HCT116 (cell line): ENCODE measurements around the gene THBS1.

Experiments
- POLR2A ChIP-seq: IDR thresholded peaks from 2 replicates; pipeline ENCODE4 v1.7.0; 2011; ENCODE audit warnings: borderline replicate concordance; ENCODE audit not compliant: insufficient read depth, insufficient read length; ENCODE audit errors: extremely low read depth
- RAD21 ChIP-seq: IDR thresholded peaks from 2 replicates; pipeline ENCODE4 v1.6.1; 2012; ENCODE audit warnings: low read depth, mild to moderate bottlenecking
- ZNF274 ChIP-seq: fragments of 200-500 bp; sonication (Bioruptor generic); IDR thresholded peaks from 2 replicates; pipeline ENCODE4 v1.6.1; 2014; ENCODE audit warnings: mild to moderate bottlenecking, low read depth, low read length, inconsistent platforms
- TF ChIP-seq, protein P1 (sequence below), 3 experiments: fragments of 200-600 bp in 1 of 3; sonication (generic) in 1 of 3; IDR thresholded peaks in 2 of 3; conservative IDR thresholded peaks in 1 of 3; 2 replicates each; pipeline ENCODE4 v1.5.1; 2012 to 2017; ENCODE audit warnings: low read depth in 2 of 3, low read length in 2 of 3, antibody characterized with exemption in 1 of 3, borderline replicate concordance in 1 of 3, control low read depth in 1 of 3, mild to moderate bottlenecking in 1 of 3, mixed read lengths in 1 of 3, mixed run types in 1 of 3, moderate library complexity in 1 of 3; ENCODE audit not compliant: insufficient read depth in 1 of 3

DNA sequence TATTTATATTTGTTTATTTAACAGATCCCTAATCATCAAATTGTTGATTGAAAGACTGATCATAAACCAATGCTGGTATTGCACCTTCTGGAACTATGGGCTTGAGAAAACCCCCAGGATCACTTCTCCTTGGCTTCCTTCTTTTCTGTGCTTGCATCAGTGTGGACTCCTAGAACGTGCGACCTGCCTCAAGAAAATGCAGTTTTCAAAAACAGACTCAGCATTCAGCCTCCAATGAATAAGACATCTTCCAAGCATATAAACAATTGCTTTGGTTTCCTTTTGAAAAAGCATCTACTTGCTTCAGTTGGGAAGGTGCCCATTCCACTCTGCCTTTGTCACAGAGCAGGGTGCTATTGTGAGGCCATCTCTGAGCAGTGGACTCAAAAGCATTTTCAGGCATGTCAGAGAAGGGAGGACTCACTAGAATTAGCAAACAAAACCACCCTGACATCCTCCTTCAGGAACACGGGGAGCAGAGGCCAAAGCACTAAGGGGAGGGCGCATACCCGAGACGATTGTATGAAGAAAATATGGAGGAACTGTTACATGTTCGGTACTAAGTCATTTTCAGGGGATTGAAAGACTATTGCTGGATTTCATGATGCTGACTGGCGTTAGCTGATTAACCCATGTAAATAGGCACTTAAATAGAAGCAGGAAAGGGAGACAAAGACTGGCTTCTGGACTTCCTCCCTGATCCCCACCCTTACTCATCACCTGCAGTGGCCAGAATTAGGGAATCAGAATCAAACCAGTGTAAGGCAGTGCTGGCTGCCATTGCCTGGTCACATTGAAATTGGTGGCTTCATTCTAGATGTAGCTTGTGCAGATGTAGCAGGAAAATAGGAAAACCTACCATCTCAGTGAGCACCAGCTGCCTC, 14.7 kb downstream of the THBS1 start:
- TF ChIP-seq ZNF274 = no peak
- TF ChIP-seq, protein P1, sequence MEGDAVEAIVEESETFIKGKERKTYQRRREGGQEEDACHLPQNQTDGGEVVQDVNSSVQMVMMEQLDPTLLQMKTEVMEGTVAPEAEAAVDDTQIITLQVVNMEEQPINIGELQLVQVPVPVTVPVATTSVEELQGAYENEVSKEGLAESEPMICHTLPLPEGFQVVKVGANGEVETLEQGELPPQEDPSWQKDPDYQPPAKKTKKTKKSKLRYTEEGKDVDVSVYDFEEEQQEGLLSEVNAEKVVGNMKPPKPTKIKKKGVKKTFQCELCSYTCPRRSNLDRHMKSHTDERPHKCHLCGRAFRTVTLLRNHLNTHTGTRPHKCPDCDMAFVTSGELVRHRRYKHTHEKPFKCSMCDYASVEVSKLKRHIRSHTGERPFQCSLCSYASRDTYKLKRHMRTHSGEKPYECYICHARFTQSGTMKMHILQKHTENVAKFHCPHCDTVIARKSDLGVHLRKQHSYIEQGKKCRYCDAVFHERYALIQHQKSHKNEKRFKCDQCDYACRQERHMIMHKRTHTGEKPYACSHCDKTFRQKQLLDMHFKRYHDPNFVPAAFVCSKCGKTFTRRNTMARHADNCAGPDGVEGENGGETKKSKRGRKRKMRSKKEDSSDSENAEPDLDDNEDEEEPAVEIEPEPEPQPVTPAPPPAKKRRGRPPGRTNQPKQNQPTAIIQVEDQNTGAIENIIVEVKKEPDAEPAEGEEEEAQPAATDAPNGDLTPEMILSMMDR (IDR thresholded peaks at IDR 0.05 in 2 of 3, conservative IDR thresholded peaks at IDR 0.05 in 1 of 3; ENCODE audit: borderline replicate concordance in 1 of 3, insufficient read depth in 1 of 3, low read depth in 2 of 3, low read length in 2 of 3) = no peak
- TF ChIP-seq POLR2A = no peak
- TF ChIP-seq RAD21 = no peak
